GM10847 (cell line): ENCODE measurements around the gene HBS1L.

Experiments
- POLR2A ChIP-seq: IDR thresholded peaks from 2 replicates; pipeline ENCODE4 v1.6.1; 2011; ENCODE audit not compliant: insufficient read length; ENCODE audit errors: extremely low read depth

HBS1L gene

GRCh38 chr6:135060076-135060475, 5.5 kb upstream of the HBS1L start:
- TF ChIP-seq POLR2A = no peak

- no peak for TF ChIP-seq POLR2A
These were observed 2.0 kb upstream of the HBS1L start for GRCh38 chr6:135056632-135057031.

GRCh38 chr6:135054226-135054568, 425 bp downstream of the HBS1L start:
- no peak for TF ChIP-seq POLR2A

- TF ChIP-seq POLR2A = no peak
These were observed 1.2 kb downstream of the HBS1L start for GRCh38 chr6:135053406-135053805.

- no peak for TF ChIP-seq POLR2A
These were observed 1.7 kb downstream of the HBS1L start for GRCh38 chr6:135052939-135053338.

GRCh38 chr6:135048915-135049314, 5.7 kb downstream of the HBS1L start:
- no peak for TF ChIP-seq POLR2A

- TF ChIP-seq POLR2A = no peak
These were observed 7.3 kb downstream of the HBS1L start for GRCh38 chr6:135047336-135047735.

- no peak for TF ChIP-seq POLR2A
These were observed 7.7 kb downstream of the HBS1L start for GRCh38 chr6:135046912-135047311.

- TF ChIP-seq POLR2A = no peak
These were observed 10.0 kb downstream of the HBS1L start for GRCh38 chr6:135044639-135045038.

- TF ChIP-seq POLR2A = no peak
These were observed 10.8 kb downstream of the HBS1L start for GRCh38 chr6:135043846-135044245.

GRCh38 chr6:135043364-135043763, 11.3 kb downstream of the HBS1L start:
- TF ChIP-seq POLR2A = no peak

GRCh38 chr6:135038335-135038734, 16.3 kb downstream of the HBS1L start:
- no peak for TF ChIP-seq POLR2A

GRCh38 chr6:135037541-135037940, 17.1 kb downstream of the HBS1L start:
- TF ChIP-seq POLR2A = no peak

- no peak for TF ChIP-seq POLR2A
These were observed 17.7 kb downstream of the HBS1L start for GRCh38 chr6:135036731-135037420.

- TF ChIP-seq POLR2A = no peak
These were observed 21.4 kb downstream of the HBS1L start for GRCh38 chr6:135033238-135033637.

GRCh38 chr6:135030532-135031178, 24.0 kb downstream of the HBS1L start:
- TF ChIP-seq POLR2A = no peak

GRCh38 chr6:135030056-135030473, 24.6 kb downstream of the HBS1L start:
- no peak for TF ChIP-seq POLR2A

GRCh38 chr6:135025775-135026174, 28.8 kb downstream of the HBS1L start:
- no peak for TF ChIP-seq POLR2A

GRCh38 chr6:135025175-135025574, 29.4 kb downstream of the HBS1L start:
- TF ChIP-seq POLR2A = no peak
